H1 (cell line): ENCODE data around the gene TMEM132A. TPM values are rescaled to one million over a fixed set of nuclear protein-coding genes. Genes with fewer than 3 reads are reported as not detected.

Source experiments
- CTCF ChIA-PET: fragments of 300-600 bp; sonication (Branson Sonifier 250); formaldehyde crosslinking; loops from one replicate; lab custom pipeline; 2021; ENCODE audit not compliant: partially characterized antibody; lab: Charles Lee
- POLR2A ChIA-PET: fragments of 300-600 bp; sonication (Branson Sonifier 250); formaldehyde crosslinking; loops from one replicate; lab custom pipeline; 2021; ENCODE audit warnings: inconsistent platforms; ENCODE audit not compliant: partially characterized antibody; lab: Charles Lee
- DNase-seq, 2 experiments: peaks; one replicate each; pipeline versions ENCODE4 v3.0.0 to v3.0.0-alpha.2; 2010 to 2022; ENCODE audit warnings: low spot score in 2 of 2, low read depth in 1 of 2, mixed read lengths in 1 of 2
- FAIRE-seq: peaks from 2 replicates; lab custom pipeline; 2011; peaks lifted over from hg19 to GRCh38; lab: Jason Lieb, UNC
- H2AFZ ChIP-seq: 2 replicates; pipeline ENCODE4 v1.8.1; 2012; ENCODE audit warnings: low read length, inconsistent platforms
- H2AK5ac ChIP-seq: 2 replicates; pipeline ENCODE4 v1.6.1; 2013; ENCODE audit warnings: low read depth, low read length
- H2BK120ac ChIP-seq: replicated peaks from 2 replicates; pipeline ENCODE3; 2013; ENCODE audit warnings: low read depth, low read length, inconsistent platforms
- H2BK12ac ChIP-seq: 2 replicates; pipeline ENCODE4 v1.6.1; 2013; ENCODE audit warnings: low read depth, low read length
- H2BK15ac ChIP-seq: 2 replicates; pipeline ENCODE4 v1.6.1; 2013; ENCODE audit warnings: low read length
- H2BK20ac ChIP-seq: 2 replicates; pipeline ENCODE4 v1.6.1; 2013; ENCODE audit warnings: low read length
- H2BK5ac ChIP-seq: 2 replicates; pipeline ENCODE4 v1.6.1; 2013; ENCODE audit warnings: low read depth, low read length
- H3K14ac ChIP-seq: 2 replicates; pipeline ENCODE4 v1.6.1; 2013; ENCODE audit warnings: inconsistent platforms; ENCODE audit not compliant: insufficient read length
- H3K18ac ChIP-seq: 2 replicates; pipeline ENCODE4 v1.6.1; 2013; ENCODE audit warnings: low read length; ENCODE audit errors: extremely low read depth
- H3K23ac ChIP-seq: 2 replicates; pipeline ENCODE4 v1.6.1; 2013; ENCODE audit warnings: inconsistent platforms; ENCODE audit not compliant: insufficient read length
- H3K23me2 ChIP-seq: 2 replicates; pipeline ENCODE4 v1.6.1; 2013; ENCODE audit warnings: low read depth, low read length
- H3K27ac ChIP-seq: 2 replicates; pipeline ENCODE4 v1.6.1; 2011; ENCODE audit warnings: low read depth, low read length, inconsistent platforms
- H3K27me3 ChIP-seq, 4 experiments: replicated peaks in 1 of 4; 1 replicate in 1 of 4; 2 replicates in 3 of 4; pipeline versions ENCODE4 v1.6.1 to v1.8.1; 2011 to 2013; ENCODE audit warnings: low read length in 3 of 4, mild to moderate bottlenecking in 3 of 4, inconsistent platforms in 2 of 4, mixed read lengths in 2 of 4, moderate library complexity in 1 of 4; ENCODE audit not compliant: control insufficient read depth in 3 of 4, insufficient read depth in 3 of 4; ENCODE audit errors: extremely low read depth in 1 of 4
- H3K36me3 ChIP-seq, 4 experiments: 2 replicates each; pipeline versions ENCODE4 v1.6.1 to v1.8.1; 2011 to 2013; ENCODE audit warnings: mild to moderate bottlenecking in 4 of 4, low read length in 3 of 4, moderate library complexity in 2 of 4, control low read depth in 1 of 4, inconsistent platforms in 1 of 4; ENCODE audit not compliant: insufficient read depth in 4 of 4, control insufficient read depth in 2 of 4
- H3K4ac ChIP-seq: replicated peaks from 2 replicates; pipeline ENCODE3; 2013; ENCODE audit warnings: low read length, low read depth, mixed read lengths, inconsistent platforms; ENCODE audit not compliant: insufficient read length
- H3K4me1 ChIP-seq, 4 experiments: replicated peaks in 1 of 4; 1 replicate in 1 of 4; 2 replicates in 3 of 4; pipeline versions ENCODE4 v1.6.1 to v1.8.1; 2011 to 2013; ENCODE audit warnings: low read length in 3 of 4, inconsistent platforms in 2 of 4, mixed read lengths in 1 of 4; ENCODE audit not compliant: insufficient read depth in 4 of 4, control insufficient read depth in 3 of 4
- H3K4me2 ChIP-seq, 2 experiments: 2 replicates each; pipeline versions ENCODE4 v1.6.1 to v1.8.1; 2011 to 2013; ENCODE audit warnings: low read depth in 2 of 2, low read length in 2 of 2, control low read depth in 1 of 2, inconsistent platforms in 1 of 2, mild to moderate bottlenecking in 1 of 2; ENCODE audit not compliant: insufficient read depth in 1 of 2
- H3K4me3 ChIP-seq, 4 experiments: fragments of 200-600, 300-600 bp in 1 of 4; sonication (generic), shearing (Covaris generic), sonication (Bioruptor Twin) in 1 of 4; 2 replicates each; pipeline versions ENCODE4 v1.5.1 to v1.8.1; 2011 to 2016; ENCODE audit warnings: low read length in 4 of 4, low read depth in 3 of 4, control low read depth in 2 of 4, inconsistent platforms in 2 of 4, mild to moderate bottlenecking in 2 of 4, mixed read lengths in 1 of 4, moderate library complexity in 1 of 4; ENCODE audit not compliant: insufficient read depth in 2 of 4; ENCODE audit errors: extremely low read depth in 1 of 4
- H3K56ac ChIP-seq: replicated peaks from 2 replicates; pipeline ENCODE3; 2013; ENCODE audit warnings: low read depth, mild to moderate bottlenecking, mixed read lengths, low read length, inconsistent platforms; ENCODE audit not compliant: insufficient read length
- H3K79me1 ChIP-seq: 2 replicates; pipeline ENCODE4 v1.6.1; 2013; ENCODE audit warnings: low read depth, low read length, control low read depth
- H3K79me2 ChIP-seq, 2 experiments: 2 replicates each; pipeline versions ENCODE4 v1.6.1 to v1.8.1; 2012 to 2013; ENCODE audit warnings: low read length in 2 of 2, mild to moderate bottlenecking in 2 of 2, inconsistent platforms in 1 of 2; ENCODE audit not compliant: insufficient read depth in 2 of 2, control insufficient read depth in 1 of 2
- H3K9ac ChIP-seq, 4 experiments: replicated peaks in 1 of 4; 1 replicate in 1 of 4; 2 replicates in 3 of 4; pipeline versions ENCODE4 v1.6.1 to v1.8.1; 2011 to 2013; ENCODE audit warnings: low read depth in 3 of 4, low read length in 3 of 4, control low read depth in 2 of 4, mild to moderate bottlenecking in 2 of 4, moderate library complexity in 2 of 4, inconsistent platforms in 1 of 4; ENCODE audit errors: extremely low read depth in 1 of 4
- H3K9me3 ChIP-seq, 2 experiments: 2 replicates each; pipeline versions ENCODE4 v1.6.1 to v1.8.1; 2012 to 2013; ENCODE audit warnings: mild to moderate bottlenecking in 2 of 2, moderate library complexity in 2 of 2, control low read depth in 1 of 2, inconsistent platforms in 1 of 2, low read depth in 1 of 2, low read length in 1 of 2, mixed read lengths in 1 of 2; ENCODE audit not compliant: insufficient read depth in 2 of 2
- H4K20me1 ChIP-seq, 2 experiments: replicated peaks in 1 of 2; 2 replicates each; pipeline versions ENCODE3 to v1.8.1; 2011 to 2013; ENCODE audit warnings: inconsistent platforms in 2 of 2, low read length in 2 of 2, mild to moderate bottlenecking in 1 of 2; ENCODE audit not compliant: insufficient read depth in 2 of 2, control insufficient read depth in 1 of 2
- H4K5ac ChIP-seq: 2 replicates; pipeline ENCODE4 v1.6.1; 2013; ENCODE audit warnings: low read length, low read depth, mixed read lengths, inconsistent platforms; ENCODE audit not compliant: insufficient read length
- H4K8ac ChIP-seq: 2 replicates; pipeline ENCODE4 v1.8.0; 2013; ENCODE audit warnings: mild to moderate bottlenecking, moderate library complexity, low read length, inconsistent platforms; ENCODE audit not compliant: insufficient read depth; ENCODE audit errors: extremely low read depth
- H4K91ac ChIP-seq: replicated peaks from 2 replicates; pipeline ENCODE3; 2013; ENCODE audit warnings: low read length, mixed read lengths, inconsistent platforms; ENCODE audit not compliant: insufficient read length
- RAD21 ChIP-seq, 2 experiments: IDR thresholded peaks in 1 of 2; conservative IDR thresholded peaks in 1 of 2; 2 replicates each; pipeline ENCODE4 v1.6.1; 2011; ENCODE audit warnings: low read depth in 2 of 2, low read length in 2 of 2, improper control_type of control experiment in 1 of 2, inconsistent platforms in 1 of 2, mild to moderate bottlenecking in 1 of 2, moderate library complexity in 1 of 2
- SIN3A ChIP-seq, 2 experiments: IDR thresholded peaks in 1 of 2; conservative IDR thresholded peaks in 1 of 2; 2 replicates each; pipeline ENCODE4 v1.6.1; 2011 to 2012; ENCODE audit warnings: low read length in 2 of 2, improper control_type of control experiment in 1 of 2, low read depth in 1 of 2, mild to moderate bottlenecking in 1 of 2
- WGBS, 2 experiments: shearing (Covaris generic) in 1 of 2; methylation state at CpG; one replicate each; pipeline versions ENCODE4 v1.1.6 to v1.1.7; 2013 to 2015; ENCODE audit warnings: low lambda C conversion rate in 2 of 2, mixed read lengths in 2 of 2, inconsistent platforms in 1 of 2, low coverage in 1 of 2, missing lambda C conversion rate in 1 of 2; ENCODE audit not compliant: insufficient replicate concordance in 2 of 2, insufficient coverage in 1 of 2, insufficient read length in 1 of 2; ENCODE audit errors: extremely low coverage in 1 of 2, missing lambda C conversion rate in 1 of 2; 5-methylcytosine and 5-hydroxymethylcytosine counted together
- polyA plus RNA-seq, 7 experiments: library from polyadenylated mRNA; depleted of rRNA in 3 of 7; stranded (reverse) in 5 of 7; unstranded in 2 of 7; fragments of >200 nt in 5 of 7; fragments of 200-250 nt in 2 of 7; gene quantifications; 1 replicate in 5 of 7; 2 replicates in 1 of 7; 4 replicates in 1 of 7; pipeline versions ENCODE4 v1.2.1 to v1.2.3, GENCODE V29; 2011 to 2013; ENCODE audit warnings: missing spikeins in 2 of 7, mixed read lengths in 2 of 7
- total RNA-seq: library from RNA; stranded (reverse); fragmentation: NEBNext Ultra II Directional; extraction: Animal tissue kit (Norgen Biotek cat#: 25700); gene quantifications from 2 replicates; pipeline ENCODE4 v1.2.1, GENCODE V29; 2021

TMEM132A gene
- total and polyA plus RNA-seq, 2 of the 8 experiments (the other 6 are each of a cell fraction or from before 2014, with no cell fraction given): 46.6 to 97.9 TPM

GRCh38 chr11:60964801-60965200, 40.5 kb downstream of the TMEM132A start:
- Histone ChIP-seq H3K4me1 (no peaks in the 10 kb centered on the region), H3K79me1 (no peaks in the 10 kb centered on the region), H2BK20ac (no peak overlapping the region), H2BK12ac (no peak overlapping the region), H4K20me1 (no peaks in the 10 kb centered on the region), H3K79me2 (no peaks in the 10 kb centered on the region), H3K23me2 (no peaks in the 10 kb centered on the region), H3K4me3 (no peak overlapping the region), H4K8ac (no peak overlapping the region), H4K5ac (no peak overlapping the region), H3K4ac (no peak overlapping the region), H3K27ac (no peak overlapping the region), H3K36me3 (no peaks in the 10 kb centered on the region), H3K27me3 (no peaks in the 10 kb centered on the region; a peak in 1 of 7 replicates), H2BK5ac (no peak overlapping the region), H3K9me3 (no peaks in the 10 kb centered on the region; a peak in 1 of 4 replicates), H3K9ac (no peak overlapping the region), H2BK15ac (no peak overlapping the region), H4K91ac (no peak overlapping the region), H2AFZ (no peak overlapping the region), H2AK5ac (no peak overlapping the region), H3K4me2 (no peak overlapping the region), H3K18ac (no peak overlapping the region), H2BK120ac (no peak overlapping the region), H3K23ac (no peak overlapping the region), H3K14ac (no peak overlapping the region), H3K56ac (no peak overlapping the region)
- FAIRE-seq: no peak
- POLR2A ChIA-PET: no interaction called here
- CTCF ChIA-PET: interaction anchor here (1.2 to 2.6 kb wide), 3 partner anchors 20 to 157 kb away, joined by 3 to 6 read pairs (median 4); no protein-coding TSS in a partner anchor
- no peak for DNase-seq
- 88% methylated on average over 6 of the region's 6 CpGs; no CpG with 5 or more reads in 1 of the 2 experiments for WGBS, 2 experiments
- TF ChIP-seq SIN3A (conservative IDR thresholded peaks at IDR 0.05 in 1 of 2, IDR thresholded peaks at IDR 0.05 in 1 of 2; ENCODE audit: low read depth in 1 of 2, low read length in 2 of 2) (no peak), RAD21 (IDR thresholded peaks at IDR 0.05 in 1 of 2, conservative IDR thresholded peaks at IDR 0.05 in 1 of 2; ENCODE audit: low read depth in 2 of 2, low read length in 2 of 2) (no peak)
- TF ChIP-seq, all 59 proteins: peak for 0
